ENCODE data around the gene SPRR1A. TPM values are rescaled to one million over a fixed set of nuclear protein-coding genes. Genes with fewer than 3 reads are reported as not detected.

Gene SPRR1A
- total RNA-seq, 4 donors from 2014 or later: not detected

GRCh38 chr1:153023109-153023508, 39.2 kb downstream of the SPRR1A start:
- Histone ChIP-seq H3K9me3 (peaks cover 0 to 2% (median 0%) of the 10 kb centered on the region in 4 donors), H3K36me3 (no peaks in the 10 kb centered on the region), H3K27me3 (peaks cover 0 to 9% (median 0%) of the 10 kb centered on the region in 4 donors), H3K4me3 (no peak overlapping the region), H3K27ac (replicated peaks in 1 of 4) (no peak overlapping the region), H3K4me1 (no peaks in the 10 kb centered on the region)
- intact Hi-C loops (cut with DNase I): no loop called here
- TF ChIP-seq EP300 (IDR thresholded peaks at IDR 0.05) (no peak), CTCF (IDR thresholded peaks at IDR 0.05) (no peak), POLR2AphosphoS5 (IDR thresholded peaks at IDR 0.05) (no peak), POLR2A (IDR thresholded peaks at IDR 0.05; ENCODE audit: low read depth) (no peak)
- peak; percentile 55 for DNase-seq (ENCODE audit: extremely low spot score)
- WGBS: 80% methylated on average over 7 of the region's 7 CpGs

- H3K4me1 ChIP-seq: no peaks in the 10 kb centered on the region
- no peaks in the 10 kb centered on the region for H3K36me3 ChIP-seq
- no peaks in the 10 kb centered on the region for H3K9me3 ChIP-seq
- WGBS: 80% methylated on average over 1 of the region's 1 CpG
- no peak overlapping the region for H3K4me3 ChIP-seq
- peak; percentile 45 for DNase-seq (ENCODE audit: extremely low spot score)
- TF ChIP-seq POLR2AphosphoS5 (IDR thresholded peaks at IDR 0.05) (no peak), CTCF (IDR thresholded peaks at IDR 0.05) (no peak)
- H3K27me3 ChIP-seq: no peaks in the 10 kb centered on the region
- intact Hi-C loops (cut with DNase I): no loop called here
- H3K27ac ChIP-seq (replicated peaks in 1 of 4): no peak overlapping the region
These were observed 40.5 kb downstream of the SPRR1A start for GRCh38 chr1:153024413-153024812.

GRCh38 chr1:153025797-153026196, 41.9 kb downstream of the SPRR1A start:
- H3K4me1 ChIP-seq: no peaks in the 10 kb centered on the region
- H3K27me3 ChIP-seq: no peaks in the 10 kb centered on the region
- DNase-seq (ENCODE audit: extremely low spot score): no peak
- no peaks in the 10 kb centered on the region for H3K9me3 ChIP-seq
- H3K36me3 ChIP-seq: no peaks in the 10 kb centered on the region
- no peak overlapping the region for H3K27ac ChIP-seq (replicated peaks in 1 of 4)
- H3K4me3 ChIP-seq: no peak overlapping the region
- TF ChIP-seq CTCF (IDR thresholded peaks at IDR 0.05) (no peak), POLR2A (IDR thresholded peaks at IDR 0.05; ENCODE audit: low read depth) (no peak), EP300 (IDR thresholded peaks at IDR 0.05) (no peak), POLR2AphosphoS5 (IDR thresholded peaks at IDR 0.05) (no peak)
- 86% methylated on average over 1 of the region's 1 CpG for WGBS
- intact Hi-C loops (cut with DNase I): no loop called here

- H3K4me1 ChIP-seq: no peaks in the 10 kb centered on the region
- no peak overlapping the region for H3K27ac ChIP-seq (replicated peaks in 1 of 4)
- WGBS: 65% methylated on average over 1 of the region's 1 CpG
- no peaks in the 10 kb centered on the region for H3K36me3 ChIP-seq
- intact Hi-C loops (cut with DNase I): no loop called here
- H3K27me3 ChIP-seq: no peaks in the 10 kb centered on the region
- no peaks in the 10 kb centered on the region for H3K9me3 ChIP-seq
- TF ChIP-seq EP300 (IDR thresholded peaks at IDR 0.05): no peak
- TF ChIP-seq CTCF (IDR thresholded peaks at IDR 0.05): no peak
- no peak for TF ChIP-seq POLR2A (IDR thresholded peaks at IDR 0.05; ENCODE audit: low read depth)
- no peak for TF ChIP-seq POLR2AphosphoS5 (IDR thresholded peaks at IDR 0.05)
- no peak overlapping the region for H3K4me3 ChIP-seq
- DNase-seq (ENCODE audit: extremely low spot score): no peak
These were observed 44.9 kb downstream of the SPRR1A start for GRCh38 chr1:153028766-153029165.

- H3K9me3 ChIP-seq: no peaks in the 10 kb centered on the region
- H3K36me3 ChIP-seq: no peaks in the 10 kb centered on the region
- no peak for DNase-seq (ENCODE audit: extremely low spot score)
- TF ChIP-seq POLR2AphosphoS5 (IDR thresholded peaks at IDR 0.05): no peak
- TF ChIP-seq EP300 (IDR thresholded peaks at IDR 0.05): no peak
- TF ChIP-seq POLR2A (IDR thresholded peaks at IDR 0.05; ENCODE audit: low read depth): no peak
- TF ChIP-seq CTCF (IDR thresholded peaks at IDR 0.05): no peak
- no peaks in the 10 kb centered on the region for H3K27me3 ChIP-seq
- intact Hi-C loops (cut with DNase I): no loop called here
- H3K4me1 ChIP-seq: no peaks in the 10 kb centered on the region
- no peak within 1 kb of the TSS for H3K27ac ChIP-seq (replicated peaks in 1 of 4)
- no peak within 1 kb of the TSS for H3K4me3 ChIP-seq
These were observed 47.0 kb downstream of the SPRR1A start, which contains the start of gene SPRR1B for GRCh38 chr1:153030895-153031294. Gene SPRR1B (plus strand): TSS chr1:153031203. CDS start chr1:153032346, 1,143 bp downstream.

Measured in esophagus muscularis mucosa (tissue), 4 donors.